HT-29 (cell line): ENCODE results near the gene SLC18A3. TPM values are rescaled to one million over a fixed set of nuclear protein-coding genes. Genes with fewer than 3 reads are reported as not detected.

Source experiments
- DNase-seq: peaks from one replicate; pipeline ENCODE4 v3.0.0-alpha.2; 2015; ENCODE audit warnings: low spot score
- total RNA-seq: library from RNA; depleted of rRNA; stranded (reverse); fragments of >200 nt; shearing (Covaris generic); gene quantifications from 2 replicates; pipeline ENCODE4 v1.2.3, GENCODE V29; 2014

SLC18A3 gene
- total RNA-seq, 1 experiment from 2014 or later: not detected

DNA sequence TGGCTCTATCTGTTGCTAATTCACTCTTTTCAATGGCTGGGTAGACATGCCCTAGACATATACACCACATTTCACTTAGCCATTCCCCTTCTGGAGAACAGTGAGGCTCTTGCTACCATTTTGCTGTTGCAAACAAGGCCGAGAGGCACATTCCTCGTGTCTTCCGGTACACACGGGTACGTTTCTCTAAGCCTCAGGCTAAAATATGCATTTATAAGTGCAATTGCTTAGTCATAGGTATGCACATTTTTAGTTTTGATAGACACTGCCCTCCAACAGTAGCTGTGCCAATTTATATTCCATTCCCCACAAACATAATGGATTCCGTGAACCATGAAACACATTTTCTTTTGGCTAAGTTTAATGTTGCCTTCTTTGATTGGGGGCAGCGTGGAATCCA is 16.9 kb downstream of the SLC18A3 start:
- DNase-seq: no peak

DNA sequence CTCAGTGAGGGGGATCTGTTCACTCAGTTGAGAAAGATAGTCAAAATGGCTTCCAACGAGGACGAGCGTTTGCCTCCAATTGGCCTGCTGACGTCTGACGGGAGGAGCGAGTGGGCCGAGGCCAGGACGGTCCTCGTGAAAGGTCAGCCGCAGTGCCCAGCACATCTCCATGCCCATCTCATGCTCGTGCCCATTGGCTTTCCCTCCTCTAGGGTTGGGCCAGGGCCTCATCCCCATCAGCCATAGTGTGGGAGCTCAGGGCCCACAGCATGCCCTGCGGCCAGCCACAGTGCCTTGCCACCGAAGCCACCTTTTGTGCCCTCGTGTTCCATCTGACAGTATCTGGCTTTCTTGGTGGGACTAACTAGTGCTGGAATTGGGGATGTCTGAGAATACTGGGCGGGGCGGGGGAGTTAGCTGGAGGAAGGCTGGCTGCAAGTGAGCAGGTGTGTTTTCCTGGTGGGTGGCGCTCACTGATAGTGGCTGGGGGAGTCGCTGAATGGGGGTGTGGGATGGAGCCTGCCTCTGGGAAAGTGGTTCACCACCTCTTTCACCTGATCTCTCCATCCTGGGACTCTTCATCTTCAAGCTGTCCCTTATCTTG is 17.6 kb downstream of the SLC18A3 start:
- no peak for DNase-seq

DNA sequence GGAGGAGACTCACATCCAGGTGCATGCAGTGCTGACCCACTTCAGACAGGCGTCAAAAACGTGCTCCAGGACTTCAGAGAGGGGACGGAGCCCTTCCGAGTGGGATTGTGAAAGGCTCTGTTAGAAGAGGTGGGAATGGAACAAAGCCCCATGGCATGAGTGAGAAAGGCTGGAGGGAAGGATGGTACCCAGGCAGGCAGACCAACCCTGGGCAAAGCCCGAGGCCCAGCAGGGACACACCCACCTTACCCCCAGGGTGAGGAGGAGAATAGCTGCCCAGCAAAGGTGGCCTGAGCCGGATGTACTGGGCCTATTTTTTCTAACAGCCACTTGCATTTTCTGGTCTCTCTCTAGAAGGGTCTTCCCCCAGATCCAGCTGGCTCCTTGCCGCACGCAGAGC is 18.5 kb downstream of the SLC18A3 start:
- no peak for DNase-seq

GRCh38 chr10:49629431-49629881 is 19.3 kb downstream of the SLC18A3 start:
- DNase-seq: no peak

DNA sequence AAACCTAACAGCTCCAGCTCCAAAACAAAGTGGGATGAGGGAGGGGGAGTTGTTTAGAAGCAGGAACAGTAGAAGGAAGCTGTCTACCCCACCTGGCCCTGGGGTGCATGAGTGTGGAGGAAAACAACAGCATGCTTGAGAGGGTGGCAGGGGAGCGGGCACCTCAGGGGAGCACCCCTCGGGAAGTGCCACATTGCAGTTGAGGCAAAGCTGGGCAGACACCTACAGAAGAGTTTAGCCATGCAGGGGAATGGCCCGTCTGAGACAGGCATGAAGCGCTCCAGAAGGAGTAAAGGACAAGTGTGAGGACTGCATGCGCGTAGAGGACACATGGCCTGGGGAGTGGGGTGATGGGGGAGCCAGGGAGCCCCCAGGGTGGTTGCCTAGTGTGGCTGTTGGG is 21.9 kb downstream of the SLC18A3 start:
- no peak for DNase-seq

GRCh38 chr10:49632406-49633317 is 22.6 kb downstream of the SLC18A3 start:
- no peak for DNase-seq

DNA sequence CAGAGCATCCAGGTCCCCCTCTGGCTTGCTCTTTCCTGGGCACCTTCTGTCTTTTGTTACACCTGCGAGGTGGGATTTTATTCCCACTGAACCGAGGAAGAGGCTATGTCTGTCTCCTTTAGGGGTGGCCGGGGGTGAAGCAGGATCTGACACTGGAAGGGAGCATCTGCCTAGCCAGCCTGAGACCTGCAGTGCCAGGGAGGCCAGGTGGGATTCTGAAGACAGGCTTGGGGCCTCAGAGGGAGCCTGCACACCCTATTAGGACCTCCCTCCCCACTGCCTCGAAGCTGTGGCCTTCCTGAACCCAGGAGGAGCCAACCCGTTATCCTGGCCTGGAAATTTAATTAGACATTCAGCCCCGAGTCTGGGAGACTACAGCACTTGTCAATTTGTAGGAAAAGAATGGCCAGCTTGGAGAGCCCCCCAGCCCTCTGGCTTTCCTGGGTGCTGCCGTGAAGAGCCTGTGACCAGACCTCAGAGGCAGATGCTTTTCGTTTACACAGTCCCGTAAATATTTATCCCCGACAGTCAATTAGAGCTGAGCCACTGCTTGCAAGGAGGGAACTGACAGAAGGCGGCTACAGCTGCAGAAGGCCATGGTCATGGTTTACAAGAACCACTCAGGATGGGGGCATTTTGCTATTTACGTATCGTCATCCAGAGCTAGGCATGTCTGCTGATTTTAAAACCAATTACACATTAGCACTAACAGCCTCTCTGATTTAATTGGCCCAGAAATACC is 23.4 kb downstream of the SLC18A3 start:
- DNase-seq: no peak

DNA sequence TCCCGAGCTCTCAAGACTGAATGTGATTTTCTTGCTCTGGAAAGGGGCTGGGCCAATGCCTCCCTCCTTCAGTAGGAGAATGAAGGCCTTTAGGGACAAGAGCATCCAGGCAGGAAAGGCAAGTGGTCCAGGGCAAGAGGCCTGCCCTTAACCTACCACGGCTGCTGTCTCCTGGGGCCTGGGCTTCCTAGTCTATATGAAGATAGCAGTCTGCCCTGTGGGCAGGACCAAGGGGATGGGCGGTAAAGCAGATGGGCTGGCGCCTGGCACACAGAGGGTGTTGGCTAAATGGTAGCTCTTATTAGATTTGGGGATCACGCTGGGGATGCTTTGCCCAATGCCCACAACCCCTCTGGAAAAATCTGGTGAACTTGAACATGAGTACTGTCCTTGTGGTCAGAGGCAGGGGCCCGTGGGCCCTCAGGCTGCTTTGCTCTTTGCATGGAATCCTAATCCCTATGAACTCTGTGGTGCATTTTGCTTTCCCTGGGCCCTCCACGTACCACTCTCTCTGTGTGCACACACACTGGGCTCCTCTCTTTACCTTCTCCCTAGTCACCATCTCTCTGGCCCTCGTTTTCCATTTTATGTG is 24.1 kb downstream of the SLC18A3 start:
- DNase-seq: no peak

GRCh38 chr10:49642311-49642710 is 32.2 kb downstream of the SLC18A3 start:
- no peak for DNase-seq

DNA sequence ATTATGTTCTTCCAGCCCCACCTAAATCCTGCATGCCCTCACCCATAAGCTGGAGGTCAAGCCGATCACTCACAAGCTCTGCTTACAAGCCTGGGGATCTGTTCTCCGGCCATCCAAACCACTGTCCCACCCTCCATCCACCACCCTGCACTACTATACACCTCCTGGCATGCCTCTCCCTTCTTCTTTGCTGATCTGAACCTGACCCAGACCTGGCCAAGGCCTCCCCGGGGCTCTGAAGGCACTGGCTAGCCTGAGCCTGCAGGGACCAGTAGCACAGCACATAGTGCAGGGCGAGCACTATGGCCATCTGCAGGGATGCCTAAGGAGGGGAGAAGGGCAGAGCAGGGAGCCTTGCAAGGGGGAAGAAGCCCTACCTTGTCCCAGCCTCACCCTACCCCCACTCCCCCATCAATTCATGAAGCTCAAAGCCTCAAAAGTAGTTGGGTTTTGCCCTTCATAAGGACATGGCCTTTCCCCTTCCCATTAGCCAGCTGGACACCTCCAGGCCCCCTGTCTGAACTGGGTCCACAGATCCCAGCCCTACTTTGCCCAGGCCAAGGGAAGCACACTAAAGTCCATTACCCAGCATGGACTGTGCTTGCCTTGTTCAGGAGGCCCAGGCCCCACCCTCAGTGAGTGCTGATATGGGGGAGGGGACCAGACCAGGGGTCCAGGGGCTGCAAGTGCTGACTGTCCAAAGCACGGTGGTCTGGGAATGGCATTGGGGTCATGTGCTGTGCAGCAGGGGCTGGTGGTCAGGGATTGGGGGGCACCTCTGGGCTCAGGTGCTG is 33.3 kb downstream of the SLC18A3 start:
- DNase-seq: no peak

GRCh38 chr10:49644035-49644646 is 34.0 kb downstream of the SLC18A3 start:
- DNase-seq: no peak

GRCh38 chr10:49645417-49645816 is 35.3 kb downstream of the SLC18A3 start:
- no peak for DNase-seq

DNA sequence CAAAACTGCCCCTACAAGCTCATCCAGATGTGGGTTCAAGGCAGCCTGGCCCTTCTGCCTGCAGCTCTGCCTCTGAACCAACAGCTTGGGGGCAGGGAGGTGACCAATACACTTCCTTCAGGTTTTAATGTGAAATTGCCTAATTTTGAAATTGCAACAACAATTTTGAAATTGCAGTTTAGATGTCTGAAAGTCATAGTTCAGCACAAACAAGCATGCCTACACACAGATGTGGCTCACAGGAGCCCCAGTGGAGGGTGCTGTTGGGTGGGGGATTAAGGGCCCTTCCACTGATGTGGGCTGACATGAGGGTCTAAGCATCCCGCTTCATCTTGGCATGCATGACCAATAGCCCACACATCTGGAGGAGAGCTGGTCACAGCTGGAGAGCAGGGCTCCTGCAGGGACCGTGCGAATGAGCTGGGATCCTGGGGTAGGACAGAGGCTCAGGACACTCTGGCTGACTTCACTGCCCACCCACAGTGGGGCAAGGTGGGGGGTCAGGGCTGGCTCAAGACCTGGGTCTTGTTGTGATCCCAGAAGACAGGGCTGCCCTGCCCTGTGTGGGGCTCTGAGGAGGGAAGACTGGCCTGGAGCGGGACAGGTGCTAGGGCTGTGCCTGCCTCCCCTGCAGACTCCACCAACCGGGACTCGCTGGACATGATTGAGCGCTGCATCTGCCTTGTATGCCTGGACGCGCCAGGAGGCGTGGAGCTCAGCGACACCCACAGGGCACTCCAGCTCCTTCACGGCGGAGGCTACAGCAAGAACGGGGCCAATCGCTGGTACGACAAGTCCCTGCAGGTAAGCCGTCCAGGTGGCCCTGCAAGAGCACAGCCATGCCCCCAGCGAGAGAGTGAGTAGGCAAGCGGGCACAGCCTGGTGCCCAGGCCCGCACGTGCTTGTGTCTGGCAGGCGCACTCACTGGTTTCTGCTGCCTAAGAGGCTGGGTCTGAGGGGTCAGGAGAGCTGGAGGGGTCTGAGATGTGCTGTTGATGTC is 36.1 kb downstream of the SLC18A3 start:
- DNase-seq: no peak

- DNase-seq: no peak
Measured at GRCh38 chr10:49647554-49647953, 37.4 kb downstream of the SLC18A3 start.

DNA sequence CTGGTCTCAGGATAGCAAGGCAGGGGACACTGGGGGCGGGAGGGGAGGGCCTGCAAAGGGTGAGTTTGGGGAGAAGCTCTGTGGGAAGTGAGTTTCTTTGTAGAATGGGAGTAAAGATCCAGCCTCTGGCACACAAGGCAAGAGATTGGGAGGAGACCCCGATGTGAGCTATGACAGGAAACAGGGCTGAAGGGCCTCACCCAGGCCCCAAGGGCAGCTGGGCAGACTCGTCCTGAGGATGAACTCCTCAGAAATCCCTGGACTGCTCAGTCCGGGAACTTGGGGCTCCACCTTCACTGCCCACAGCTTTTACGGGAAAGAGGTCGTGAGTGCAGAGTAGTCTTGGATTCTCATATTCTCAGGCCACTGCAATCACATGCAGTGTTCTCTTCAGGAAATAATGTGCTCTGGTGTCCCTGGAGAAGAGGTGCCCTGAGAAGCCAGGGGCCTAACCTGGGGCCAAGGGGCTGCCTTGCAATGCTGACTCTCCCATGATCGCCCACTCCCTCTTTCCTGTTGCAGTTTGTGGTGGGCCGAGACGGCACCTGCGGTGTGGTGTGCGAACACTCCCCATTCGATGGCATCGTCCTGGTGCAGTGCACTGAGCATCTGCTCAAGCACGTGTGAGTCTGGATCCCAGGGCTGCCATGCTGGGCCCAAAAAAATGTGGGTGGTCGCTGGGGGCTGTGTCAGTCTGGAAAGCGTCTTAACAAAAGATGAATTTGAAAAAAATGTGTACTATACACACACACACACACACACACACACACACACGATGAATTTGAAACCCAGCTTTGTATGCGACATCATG is 38.1 kb downstream of the SLC18A3 start:
- no peak for DNase-seq

GRCh38 chr10:49649294-49649693 is 39.2 kb downstream of the SLC18A3 start:
- DNase-seq: no peak

DNA sequence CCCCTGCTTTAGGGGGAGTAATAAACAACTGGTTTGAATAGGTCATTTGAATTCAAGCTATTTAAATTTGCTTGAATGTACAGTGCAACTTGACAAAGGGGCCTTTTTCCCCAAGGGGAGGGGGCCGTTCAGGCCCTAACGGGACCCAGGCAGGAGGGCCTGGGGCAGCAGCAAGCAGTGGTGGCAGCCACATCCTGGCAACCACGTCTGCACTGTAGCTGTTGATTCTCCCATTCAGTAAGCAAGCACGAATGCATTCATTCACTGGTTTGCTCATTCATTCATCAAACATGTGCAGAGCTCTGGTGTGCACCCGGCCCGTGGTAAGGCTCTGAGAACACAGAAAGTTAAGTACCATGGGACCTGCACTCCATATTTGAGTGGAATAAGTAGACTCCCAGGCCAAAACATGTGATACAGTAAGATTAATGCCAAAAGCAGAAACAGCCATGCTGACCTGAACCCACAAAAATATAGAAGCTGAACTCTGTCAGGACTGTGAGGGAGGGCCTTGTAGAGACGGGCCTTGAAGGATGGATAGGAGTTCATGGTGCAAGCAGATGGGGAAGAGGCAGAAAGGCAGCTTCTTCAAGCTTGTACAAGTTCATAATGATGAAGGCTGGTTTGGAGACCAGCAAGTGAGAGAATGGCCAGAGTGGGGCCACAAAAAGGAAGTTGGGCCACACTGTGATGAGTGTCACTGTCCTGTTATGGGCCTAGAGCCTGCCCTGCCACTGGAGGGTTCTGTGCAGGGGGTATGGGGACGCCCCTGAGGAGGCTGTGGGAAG is 40.0 kb downstream of the SLC18A3 start:
- DNase-seq: no peak

DNA sequence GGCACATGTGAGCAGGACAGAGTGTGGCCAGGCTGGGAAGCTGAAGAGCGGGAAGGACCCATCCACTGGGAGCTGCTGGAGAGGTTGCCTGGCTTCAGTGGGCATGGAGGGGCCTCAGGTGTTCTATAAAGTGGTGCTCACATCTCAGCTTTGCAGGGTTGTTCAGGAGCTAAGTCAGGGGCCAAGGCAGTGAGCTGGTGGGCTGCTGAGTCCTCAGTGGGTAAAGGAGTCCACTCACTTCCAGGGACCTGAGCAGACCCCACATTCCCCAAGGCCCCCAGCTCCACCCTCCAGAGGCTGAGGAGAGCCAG is 40.6 kb downstream of the SLC18A3 start:
- no peak for DNase-seq
